22Rv1 (cell line): ENCODE results near the gene TCEAL9.

ENCODE experiments used
- ZFX ChIP-seq: fragments of 450-650 bp; IDR thresholded peaks from 2 replicates; pipeline ENCODE4 v1.6.1; 2017; ENCODE audit warnings: antibody characterized with exemption, borderline replicate concordance
- TF ChIP-seq, protein P1 (sequence below): fragments of 450-650 bp; IDR thresholded peaks from 2 replicates; pipeline ENCODE4 v1.5.1; 2017; ENCODE audit warnings: mild to moderate bottlenecking

DNA sequence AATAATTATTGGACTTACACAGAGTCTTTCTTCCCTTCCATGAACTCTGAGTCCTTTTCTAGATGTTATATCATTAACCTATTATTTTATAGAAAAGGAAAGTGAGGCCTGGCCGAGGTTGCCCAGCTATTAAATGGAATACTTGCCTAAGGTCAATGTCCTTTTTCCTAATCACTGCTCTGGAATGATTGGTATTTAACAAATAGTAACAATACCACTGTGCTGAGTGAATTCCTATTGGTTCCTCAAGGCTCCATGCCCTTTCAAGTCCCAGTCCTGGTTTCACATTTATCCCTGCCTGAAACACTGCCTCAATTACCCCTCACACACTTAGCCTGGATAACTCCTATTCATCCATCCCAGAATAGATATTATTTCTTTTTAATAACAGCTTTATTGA, 6.2 kb downstream of the TCEAL9 start:
- TF ChIP-seq, protein P1, sequence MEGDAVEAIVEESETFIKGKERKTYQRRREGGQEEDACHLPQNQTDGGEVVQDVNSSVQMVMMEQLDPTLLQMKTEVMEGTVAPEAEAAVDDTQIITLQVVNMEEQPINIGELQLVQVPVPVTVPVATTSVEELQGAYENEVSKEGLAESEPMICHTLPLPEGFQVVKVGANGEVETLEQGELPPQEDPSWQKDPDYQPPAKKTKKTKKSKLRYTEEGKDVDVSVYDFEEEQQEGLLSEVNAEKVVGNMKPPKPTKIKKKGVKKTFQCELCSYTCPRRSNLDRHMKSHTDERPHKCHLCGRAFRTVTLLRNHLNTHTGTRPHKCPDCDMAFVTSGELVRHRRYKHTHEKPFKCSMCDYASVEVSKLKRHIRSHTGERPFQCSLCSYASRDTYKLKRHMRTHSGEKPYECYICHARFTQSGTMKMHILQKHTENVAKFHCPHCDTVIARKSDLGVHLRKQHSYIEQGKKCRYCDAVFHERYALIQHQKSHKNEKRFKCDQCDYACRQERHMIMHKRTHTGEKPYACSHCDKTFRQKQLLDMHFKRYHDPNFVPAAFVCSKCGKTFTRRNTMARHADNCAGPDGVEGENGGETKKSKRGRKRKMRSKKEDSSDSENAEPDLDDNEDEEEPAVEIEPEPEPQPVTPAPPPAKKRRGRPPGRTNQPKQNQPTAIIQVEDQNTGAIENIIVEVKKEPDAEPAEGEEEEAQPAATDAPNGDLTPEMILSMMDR = no peak
- no peak for TF ChIP-seq ZFX
